OCI-M2 (cell line): ENCODE results near the gene ZNF662.

Experiments used
- DNase-seq: peaks from one replicate; lab custom pipeline; 2025; ENCODE audit not compliant: unreplicated experiment; lab: John Stamatoyannopoulos, UW

Gene ZNF662

GRCh38 chr3:42886294-42886822 lies 19.6 kb upstream of the ZNF662 start:
- no peak for DNase-seq

- DNase-seq, result no peak
Measured at GRCh38 chr3:42887084-42887483, 18.9 kb upstream of the ZNF662 start.

GRCh38 chr3:42891042-42891441 lies 14.9 kb upstream of the ZNF662 start:
- no peak for DNase-seq

GRCh38 chr3:42892169-42892568 lies 13.8 kb upstream of the ZNF662 start:
- DNase-seq, result no peak

GRCh38 chr3:42892807-42893206 lies 13.1 kb upstream of the ZNF662 start:
- no peak for DNase-seq

- no peak for DNase-seq
Measured at GRCh38 chr3:42894698-42895579, 11.0 kb upstream of the ZNF662 start.

- no peak for DNase-seq
Measured at GRCh38 chr3:42895580-42895868, 10.4 kb upstream of the ZNF662 start.

- no peak for DNase-seq
Measured at GRCh38 chr3:42898896-42899675, 6.9 kb upstream of the ZNF662 start.

- DNase-seq, result no peak
Measured at GRCh38 chr3:42900226-42901072, 5.5 kb upstream of the ZNF662 start.

GRCh38 chr3:42901073-42901415 lies 4.9 kb upstream of the ZNF662 start:
- no peak for DNase-seq

- no peak for DNase-seq
Measured at GRCh38 chr3:42902257-42902656, 3.7 kb upstream of the ZNF662 start.

GRCh38 chr3:42904076-42904475 lies 1.9 kb upstream of the ZNF662 start:
- no peak for DNase-seq

GRCh38 chr3:42905740-42906069 lies 237 bp upstream of the ZNF662 start:
- DNase-seq, result no peak

GRCh38 chr3:42906848-42907183 lies 874 bp downstream of the ZNF662 start:
- no peak for DNase-seq

GRCh38 chr3:42908675-42909074 lies 2.7 kb downstream of the ZNF662 start:
- no peak for DNase-seq

GRCh38 chr3:42911551-42911950 lies 5.6 kb downstream of the ZNF662 start:
- DNase-seq, result no peak

- no peak for DNase-seq
Measured at GRCh38 chr3:42914771-42915515, 9.0 kb downstream of the ZNF662 start.

GRCh38 chr3:42923606-42924005 lies 17.7 kb downstream of the ZNF662 start:
- DNase-seq, result no peak

- no peak for DNase-seq
Measured at GRCh38 chr3:42926310-42926709, 20.4 kb downstream of the ZNF662 start.

- DNase-seq, result no peak
Measured at GRCh38 chr3:42934111-42934510, 28.2 kb downstream of the ZNF662 start.

- DNase-seq, result no peak
Measured at GRCh38 chr3:42934910-42935309, 29.0 kb downstream of the ZNF662 start.
